WTC11 (cell line): ENCODE measurements around the gene KRTAP5-1. TPM values are rescaled to one million over a fixed set of nuclear protein-coding genes. Genes with fewer than 3 reads are reported as not detected.

Source experiments
- ATAC-seq: fragments of 200-7000 bp; cut with Tn5 transposase; 2 replicates; pipeline ENCODE4 v1.10.0; 2021; ENCODE audit warnings: mild to moderate bottlenecking, moderate library complexity
- CTCF ChIA-PET: fragments of 300-600 bp; sonication (Branson Sonifier 250); formaldehyde crosslinking; loops from one replicate; lab custom pipeline; 2021; ENCODE audit warnings: antibody characterized with exemption; lab: Charles Lee
- POLR2A ChIA-PET: fragments of 350-600 bp; sonication (Branson Sonifier 250); formaldehyde crosslinking; loops from one replicate; lab custom pipeline; 2021; ENCODE audit warnings: antibody characterized with exemption; lab: Charles Lee
- DNase-seq: peaks from one replicate; pipeline ENCODE4 v3.0.0; 2021; ENCODE audit warnings: low spot score
- H3K27ac Mint-ChIP-seq: 2 replicates; pipeline ENCODE4 v1.8.0; 2021; ENCODE audit warnings: mixed read lengths
- H3K27me3 Mint-ChIP-seq: 2 replicates; pipeline ENCODE4 v1.8.0; 2021; ENCODE audit warnings: low read depth, mild to moderate bottlenecking, moderate library complexity, mixed read lengths
- H3K36me3 Mint-ChIP-seq: 2 replicates; pipeline ENCODE4 v1.8.0; 2021; ENCODE audit warnings: mixed read lengths
- H3K4me1 Mint-ChIP-seq: 2 replicates; pipeline ENCODE4 v1.8.0; 2022; ENCODE audit warnings: mixed read lengths
- H3K4me3 Mint-ChIP-seq: 2 replicates; pipeline ENCODE4 v1.8.0; 2021; ENCODE audit warnings: mild to moderate bottlenecking, moderate library complexity, mixed read lengths
- H3K9me3 Mint-ChIP-seq: 2 replicates; pipeline ENCODE4 v1.8.0; 2021; ENCODE audit warnings: mixed read lengths
- CDX4 ChIP-seq: fragments of 250-450 bp; sonication (Bioruptor Pico); IDR thresholded peaks from 2 replicates; pipeline ENCODE4 v1.9.0; 2021; ENCODE audit warnings: moderate library complexity, mild to moderate bottlenecking, inconsistent platforms, borderline replicate concordance
- GABPB1 ChIP-seq: sonication (generic); formaldehyde crosslinking; IDR thresholded peaks from 2 replicates; pipeline ENCODE4 v1.8.1; 2023; ENCODE audit warnings: mild to moderate bottlenecking, missing genetic modification reagents
- PRDM15 ChIP-seq: sonication (generic); formaldehyde crosslinking; IDR thresholded peaks from 2 replicates; pipeline ENCODE4 v1.8.0; 2022; ENCODE audit warnings: missing genetic modification reagents
- TEAD1 ChIP-seq: sonication (generic); formaldehyde crosslinking; IDR thresholded peaks from 2 replicates; pipeline ENCODE4 v1.8.0; 2022; ENCODE audit warnings: mild to moderate bottlenecking, missing genetic modification reagents
- ZBTB21 ChIP-seq: sonication (generic); formaldehyde crosslinking; IDR thresholded peaks from 2 replicates; pipeline ENCODE4 v1.8.1; 2023; ENCODE audit warnings: mild to moderate bottlenecking, missing genetic modification reagents, borderline replicate concordance
- ZNF138 ChIP-seq: sonication (generic); formaldehyde crosslinking; conservative IDR thresholded peaks from 2 replicates; pipeline ENCODE4 v1.8.1; 2022; ENCODE audit warnings: mild to moderate bottlenecking, moderate library complexity, missing genetic modification reagents
- ZNF317 ChIP-seq: sonication (generic); formaldehyde crosslinking; IDR thresholded peaks from 2 replicates; pipeline ENCODE4 v1.8.1; 2023; ENCODE audit warnings: low read depth, mild to moderate bottlenecking, moderate library complexity, missing genetic modification reagents, borderline replicate concordance
- ZNF423 ChIP-seq: fragments of 250-450 bp; sonication (Bioruptor Pico); IDR thresholded peaks from 2 replicates; pipeline ENCODE4 v2.1.2; 2022; ENCODE audit warnings: mild to moderate bottlenecking, moderate library complexity
- ZNF512 ChIP-seq: sonication (generic); formaldehyde crosslinking; IDR thresholded peaks from 2 replicates; pipeline ENCODE4 v1.8.1; 2022; ENCODE audit warnings: missing genetic modification reagents, borderline replicate concordance
- ZNF532 ChIP-seq: fragments of 250-450 bp; sonication (Bioruptor Pico); IDR thresholded peaks from 2 replicates; pipeline ENCODE4 v1.9.0; 2021; ENCODE audit warnings: mild to moderate bottlenecking, borderline replicate concordance
- total RNA-seq: library from RNA; stranded (reverse); gene quantifications from 3 replicates; pipeline ENCODE4 v1.2.3, GENCODE V29; 2021

KRTAP5-1 gene
- total RNA-seq, 1 experiment from 2014 or later = not detected

- no peak for TF ChIP-seq ZNF532 (CRISPR knock-in tag)
- no peak for TF ChIP-seq ZNF317
- no peak for TF ChIP-seq CDX4
- TF ChIP-seq GABPB1 = no peak
- TF ChIP-seq ZNF423 (CRISPR knock-in tag) = peak; percentile 87
- no peak for TF ChIP-seq PRDM15 (CRISPR knock-in tag)
- 0 out of 2 replicates have a peak, but pooled peaks have one; percentile 63 for TF ChIP-seq ZNF138 (CRISPR knock-in tag)
- TF ChIP-seq ZNF512 (CRISPR knock-in tag) = no peak
These were observed 38.3 kb downstream of the KRTAP5-1 start (continued) for GRCh38 chr11:1546536-1547466.

- POLR2A ChIA-PET = interaction anchor here (0.5 to 4.8 kb wide), 5 partner anchors 10 to 49 kb away, joined by 3 to 24 read pairs (median 4); no protein-coding TSS in a partner anchor
- CTCF ChIA-PET = interaction anchor here (0.6 to 9.7 kb wide), 56 partner anchors 8 to 648 kb away, joined by 3 to 457 read pairs (median 5); partner anchors contain the start of genes BRSK2, DUSP8, KRTAP5-2 and KRTAP5-3
- peak; percentile 65 for ATAC-seq
- Mint-ChIP-seq H3K36me3 (no peaks in the 10 kb centered on the region), H3K9me3 (no peaks in the 10 kb centered on the region), H3K27me3 (peaks cover 59% of the 10 kb centered on the region), H3K4me1 (peaks cover 4% of the 10 kb centered on the region; the same call in 1 of the 2 replicates), H3K27ac (no peak overlapping the region), H3K4me3 (peak overlapping the region; percentile 53)
- peak; percentile 76 for DNase-seq
- no peak for TF ChIP-seq ZNF317
- TF ChIP-seq ZNF423 (CRISPR knock-in tag) = peak; percentile 26; the same call in 1 of the 2 replicates
- TF ChIP-seq ZBTB21 = 0 out of 2 replicates have a peak, but pooled peaks have one; percentile 3
These were observed 39.0 kb downstream of the KRTAP5-1 start for GRCh38 chr11:1546077-1546535.

GRCh38 chr11:1545432-1545831 lies 39.7 kb downstream of the KRTAP5-1 start:
- H3K4me3 Mint-ChIP-seq = no peak overlapping the region
- CTCF ChIA-PET = interaction anchor here (0.6 to 9.7 kb wide), 12 partner anchors 12 to 279 kb away, joined by 3 to 457 read pairs (median 15); partner anchors contain the start of genes DUSP8, KRTAP5-2 and KRTAP5-5
- ATAC-seq = no peak

More at GRCh38 chr11:1545432-1545831, 39.7 kb downstream of the KRTAP5-1 start:
- H3K27ac Mint-ChIP-seq = no peak overlapping the region
- H3K9me3 Mint-ChIP-seq = no peaks in the 10 kb centered on the region
- POLR2A ChIA-PET = interaction anchor here (0.6 to 4.8 kb wide), 3 partner anchors 10 to 148 kb away, joined by 4 to 24 read pairs (median 4); no protein-coding TSS in a partner anchor
- H3K4me1 Mint-ChIP-seq = peaks cover 4% of the 10 kb centered on the region; the same call in 1 of the 2 replicates
- H3K36me3 Mint-ChIP-seq = no peaks in the 10 kb centered on the region
- peaks cover 64% of the 10 kb centered on the region for H3K27me3 Mint-ChIP-seq
- no peak for DNase-seq
- no peak for TF ChIP-seq TEAD1 (CRISPR knock-in tag)
- TF ChIP-seq ZNF512 (CRISPR knock-in tag) = peak; percentile 81; the same call in 1 of the 2 replicates
